ENCODE measurements around the gene HS6ST2.

HS6ST2 gene

GRCh38 chrX:132668178-132668577, 290.3 kb downstream of the HS6ST2 start:
- no peak for DNase-seq

- no peak for DNase-seq
These were observed 292.8 kb downstream of the HS6ST2 start for GRCh38 chrX:132665676-132666075.

GRCh38 chrX:132664273-132664672, 294.2 kb downstream of the HS6ST2 start:
- no peak for DNase-seq

- DNase-seq = no peak
These were observed 295.6 kb downstream of the HS6ST2 start for GRCh38 chrX:132662844-132663243.

- DNase-seq = no peak
These were observed 300.6 kb downstream of the HS6ST2 start for GRCh38 chrX:132657876-132658275.

GRCh38 chrX:132652871-132653270, 305.6 kb downstream of the HS6ST2 start:
- no peak for DNase-seq

GRCh38 chrX:132651421-132652086, 306.9 kb downstream of the HS6ST2 start:
- no peak for DNase-seq

- no peak for DNase-seq
These were observed 309.5 kb downstream of the HS6ST2 start for GRCh38 chrX:132648895-132649294.

GRCh38 chrX:132639446-132639845, 319.0 kb downstream of the HS6ST2 start:
- DNase-seq = no peak

- DNase-seq = no peak
These were observed 320.1 kb downstream of the HS6ST2 start for GRCh38 chrX:132638313-132638712.

- no peak for DNase-seq
These were observed 322.3 kb downstream of the HS6ST2 start for GRCh38 chrX:132636080-132636479.

- no peak for DNase-seq
These were observed 323.9 kb downstream of the HS6ST2 start for GRCh38 chrX:132634521-132634920.

GRCh38 chrX:132631579-132632232, 326.7 kb downstream of the HS6ST2 start:
- DNase-seq = peak; percentile 44

- DNase-seq = no peak
These were observed 334.0 kb downstream of the HS6ST2 start for GRCh38 chrX:132624466-132624865.

- DNase-seq = no peak
These were observed 334.5 kb downstream of the HS6ST2 start for GRCh38 chrX:132623942-132624341.

GRCh38 chrX:132623300-132623699, 335.1 kb downstream of the HS6ST2 start:
- no peak for DNase-seq

GRCh38 chrX:132622130-132622529, 336.3 kb downstream of the HS6ST2 start:
- no peak for DNase-seq

- DNase-seq = no peak
These were observed 339.6 kb downstream of the HS6ST2 start for GRCh38 chrX:132618810-132619209.

GRCh38 chrX:132615391-132616131, 342.9 kb downstream of the HS6ST2 start:
- peak; percentile 14 for DNase-seq

GRCh38 chrX:132614297-132614696, 344.1 kb downstream of the HS6ST2 start:
- DNase-seq = no peak

GRCh38 chrX:132613801-132614200, 344.6 kb downstream of the HS6ST2 start:
- no peak for DNase-seq

- peak; percentile 24 for DNase-seq
These were observed 345.4 kb downstream of the HS6ST2 start for GRCh38 chrX:132612821-132613564.

GRCh38 chrX:132610536-132610935, 347.9 kb downstream of the HS6ST2 start:
- no peak for DNase-seq
